Stimulated activated CD4-positive, alpha-beta T cell treated with anti-CD3 and anti-CD28 coated beads, Interleukin-2, amount 100 ng/mL, for 4 hours (primary cell): ENCODE data around the gene FGFR1OP2.
"Not testable (repeated sequence)": the region's sequence is repeated elsewhere in the genome, so short reads cannot be mapped to it uniquely, and the experiment has no call there.

ENCODE experiments used
- DNase-seq: peaks from one replicate; pipeline ENCODE4 v3.0.0-alpha.2; 2020; ENCODE audit warnings: low read depth

Gene FGFR1OP2

DNA sequence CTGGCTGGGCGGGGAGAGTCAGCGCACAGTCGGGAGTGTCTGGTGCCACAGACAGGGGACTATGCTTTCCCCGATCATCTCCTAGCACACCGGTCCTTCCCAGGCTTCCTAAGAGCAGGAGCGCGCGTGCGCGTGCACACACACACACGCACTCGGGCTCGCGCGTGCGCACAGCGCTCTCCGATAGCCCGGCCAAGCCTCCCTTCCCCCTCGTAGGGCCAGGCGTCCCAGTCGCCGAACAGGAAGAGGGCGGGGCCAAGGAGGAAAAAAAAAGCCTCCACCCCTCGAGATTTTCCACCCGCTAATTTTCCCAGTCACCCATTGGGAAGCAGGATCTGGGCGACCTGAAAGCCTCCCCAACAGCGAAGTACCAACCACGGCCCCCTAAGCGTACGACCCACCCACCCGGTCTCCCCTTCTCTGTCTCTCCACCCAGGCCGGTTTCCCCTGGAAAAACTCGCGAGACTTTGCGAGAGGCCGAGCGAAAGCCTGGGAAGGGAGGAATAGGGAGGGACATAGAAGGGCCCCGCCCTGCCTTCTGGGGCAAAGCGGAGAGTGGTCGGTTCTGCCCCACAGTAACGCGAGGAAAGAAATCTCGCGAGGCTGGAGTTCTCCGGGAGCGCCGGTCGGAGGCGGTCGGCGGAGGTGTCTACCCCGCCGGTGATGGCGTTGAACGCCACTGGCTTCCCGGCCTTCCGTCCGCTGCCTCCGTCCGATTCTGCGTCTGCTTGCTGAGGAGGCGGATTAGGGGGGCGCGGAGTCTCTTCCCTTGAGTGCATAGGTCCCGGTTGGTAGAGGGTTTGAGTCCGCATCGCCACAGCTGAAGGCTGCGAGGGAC is at the start of gene FGFR1OP2, which contains the start of gene INTS13:
FGFR1OP2 (plus strand) TSS at position 608 of the 838 bp plus-strand sequence. CDS start 15,689 bp downstream, outside the sequence.
INTS13 (minus strand) TSS at position 119 of the 838 bp plus-strand sequence. CDS start 1,178 bp downstream, outside the sequence.
- peak; percentile 96 for DNase-seq

DNA sequence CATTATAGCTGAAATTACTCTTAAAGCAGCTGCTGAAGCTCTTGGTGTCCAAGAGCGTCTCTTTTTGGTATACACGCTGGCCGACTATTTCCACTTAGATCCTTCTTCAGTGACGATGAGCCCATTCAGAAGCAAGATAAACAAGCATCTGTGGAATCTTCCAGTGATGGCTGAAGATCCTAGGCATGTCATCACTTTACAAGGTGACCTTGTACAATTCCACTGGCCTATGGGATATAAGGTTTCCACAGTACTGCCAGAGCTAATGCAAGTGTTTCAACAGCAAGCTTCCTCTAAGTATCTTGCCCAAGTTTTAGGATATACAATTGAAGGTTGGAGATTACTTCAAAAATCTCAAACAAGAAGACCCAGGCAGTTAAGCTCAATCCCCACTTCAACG is 47.5 kb upstream of the FGFR1OP2 start:
- no peak for DNase-seq

DNA sequence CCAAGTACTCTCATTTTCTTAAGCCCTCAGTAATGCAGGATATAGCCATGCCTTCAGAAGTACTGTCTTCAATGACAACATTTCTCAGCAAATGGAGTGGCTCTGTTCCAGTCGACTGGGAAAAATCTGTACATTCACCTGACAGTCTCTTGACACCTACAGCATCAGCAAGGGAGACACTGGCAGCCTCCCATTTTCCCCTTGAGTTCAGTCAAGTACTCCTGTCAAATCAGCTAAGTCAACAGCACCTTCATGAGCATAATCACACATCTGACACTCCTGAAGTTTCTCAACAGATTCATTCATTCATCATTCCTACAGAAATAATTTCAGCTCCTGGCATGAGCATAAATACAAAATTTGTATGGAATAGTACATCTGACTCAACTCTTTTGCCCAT is 46.6 kb upstream of the FGFR1OP2 start:
- no peak for DNase-seq

DNA sequence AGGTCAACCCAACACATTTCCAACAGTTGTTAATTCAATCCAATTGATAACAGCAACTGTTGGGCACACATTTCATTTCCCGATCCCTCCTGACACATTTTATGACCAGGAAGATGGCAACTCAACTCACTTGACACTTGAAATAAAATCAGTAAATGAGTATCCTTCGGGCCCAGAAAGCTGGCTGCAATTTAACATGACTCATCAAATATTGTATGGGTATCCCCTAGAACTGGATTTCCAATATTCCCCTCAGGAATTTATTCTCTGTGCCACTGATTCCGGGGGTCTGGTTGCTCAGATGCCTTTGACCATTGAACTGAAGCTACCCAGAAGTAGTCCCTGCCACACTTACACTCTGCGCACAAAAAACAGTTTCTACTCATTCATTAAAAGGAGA is 42.6 kb upstream of the FGFR1OP2 start:
- DNase-seq, result no peak

DNA sequence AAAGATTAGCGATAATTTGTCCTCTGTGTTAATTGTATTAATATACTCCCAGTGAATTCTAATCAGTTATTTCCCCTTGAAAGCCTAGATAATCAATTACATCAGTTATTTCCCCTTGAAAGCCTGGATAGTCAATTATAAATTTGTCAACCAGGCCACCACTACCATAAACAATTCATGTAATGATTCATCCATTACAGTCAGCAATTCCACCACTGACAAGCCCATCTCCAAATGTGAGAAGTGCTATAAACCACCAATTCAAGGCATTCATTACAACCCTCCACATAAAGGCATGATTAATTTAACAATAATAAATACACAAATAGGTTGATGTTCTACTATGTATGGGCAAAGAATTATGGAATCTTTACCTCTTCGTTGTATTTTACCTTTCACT is 41.4 kb upstream of the FGFR1OP2 start:
- no peak for DNase-seq

DNA sequence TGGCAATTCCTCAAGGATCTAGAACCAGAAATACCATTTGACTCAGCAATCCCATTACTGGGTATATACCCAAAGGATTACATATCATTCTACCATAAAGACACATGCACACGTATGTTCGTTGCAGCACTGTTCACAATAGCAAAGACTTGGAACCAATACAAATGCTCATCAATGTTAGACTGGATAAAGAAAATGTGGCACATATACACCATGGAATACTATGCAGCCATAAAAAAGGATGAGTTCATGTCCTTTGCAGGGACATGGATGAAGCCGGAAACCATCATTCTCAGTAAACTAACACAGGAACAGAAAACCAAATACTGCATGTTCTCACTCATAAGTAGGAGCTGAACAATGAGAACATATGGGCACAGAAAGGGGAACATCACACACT is 34.9 kb upstream of the FGFR1OP2 start:
- DNase-seq, result not testable (repeated sequence)

DNA sequence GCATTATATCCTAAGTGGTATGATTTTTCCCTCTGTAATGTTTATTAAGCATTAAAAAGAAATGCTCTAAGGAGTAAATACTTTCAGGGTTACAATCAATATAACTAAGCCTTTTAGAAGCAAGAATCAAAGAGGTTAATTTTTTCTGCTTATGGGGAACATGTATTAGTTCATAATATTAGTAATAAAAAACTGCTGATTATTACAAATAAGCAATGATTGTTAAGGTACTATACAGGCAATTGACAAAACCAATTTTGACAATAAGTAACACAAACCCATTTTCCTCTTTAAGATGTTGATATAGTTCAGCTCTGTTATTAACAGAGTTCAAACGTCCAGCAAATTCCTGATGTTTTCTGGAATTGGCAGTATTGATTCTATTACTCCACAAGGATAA is 32.2 kb upstream of the FGFR1OP2 start:
- no peak for DNase-seq

DNA sequence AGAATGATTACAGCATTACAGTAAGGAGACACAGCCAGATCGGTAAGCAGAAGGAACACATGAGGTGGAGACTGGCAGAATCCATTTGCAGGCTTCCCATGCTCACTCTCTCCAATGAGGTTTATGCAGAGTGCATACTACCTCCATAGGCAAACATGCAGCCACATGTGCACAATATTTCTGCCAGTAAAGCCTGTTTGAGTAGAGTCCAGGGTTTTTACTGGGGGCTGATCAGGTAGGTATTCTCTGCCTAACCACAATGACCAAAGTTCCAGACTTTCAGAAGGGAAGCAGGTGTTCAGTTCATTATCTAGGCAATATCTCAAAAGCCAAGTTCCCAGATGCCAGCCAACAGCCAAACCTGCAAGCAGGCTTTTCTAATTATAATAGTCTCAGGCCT is 31.6 kb upstream of the FGFR1OP2 start:
- no peak for DNase-seq

DNA sequence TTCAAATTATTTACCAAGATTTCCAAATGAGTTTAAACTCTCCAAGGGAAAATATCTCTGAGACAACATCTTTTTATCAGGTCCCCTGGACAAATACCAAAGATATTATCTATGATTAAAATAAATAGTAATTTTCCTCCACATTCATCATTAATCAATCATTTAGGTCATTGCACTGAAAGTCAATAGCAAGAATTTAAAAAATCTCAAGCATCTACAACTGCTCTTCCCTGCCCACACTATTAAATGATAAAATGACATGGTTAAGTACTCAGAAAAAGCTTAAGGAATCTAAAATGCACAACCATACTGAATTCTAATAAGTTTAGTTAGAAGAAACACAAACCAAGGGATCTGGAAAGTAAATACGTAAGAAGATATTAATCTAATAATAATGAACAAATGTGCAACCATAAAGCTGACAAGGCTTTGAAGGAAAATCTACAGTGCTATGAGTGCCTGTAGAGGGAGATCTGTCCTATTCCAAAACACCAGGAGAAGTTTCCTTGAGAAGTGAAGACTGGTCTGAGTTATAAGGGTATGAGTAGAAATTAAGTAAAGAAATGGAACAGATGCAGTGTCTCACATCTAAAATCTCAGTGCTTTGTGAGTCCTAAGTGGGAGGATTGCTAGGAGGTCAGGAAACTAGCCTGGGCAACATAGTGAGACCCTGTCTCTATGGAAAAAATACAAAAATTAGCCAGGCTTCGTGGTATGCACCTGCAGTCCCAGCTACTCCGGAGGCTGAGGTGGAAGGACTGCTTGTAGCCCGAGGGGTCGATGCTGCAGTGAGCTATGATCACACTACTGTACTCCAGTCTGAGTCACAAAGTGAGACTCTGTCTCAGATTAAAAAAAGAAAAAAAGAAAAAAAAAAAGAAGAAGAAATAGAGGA is 19.7 kb upstream of the FGFR1OP2 start:
- no peak for DNase-seq

DNA sequence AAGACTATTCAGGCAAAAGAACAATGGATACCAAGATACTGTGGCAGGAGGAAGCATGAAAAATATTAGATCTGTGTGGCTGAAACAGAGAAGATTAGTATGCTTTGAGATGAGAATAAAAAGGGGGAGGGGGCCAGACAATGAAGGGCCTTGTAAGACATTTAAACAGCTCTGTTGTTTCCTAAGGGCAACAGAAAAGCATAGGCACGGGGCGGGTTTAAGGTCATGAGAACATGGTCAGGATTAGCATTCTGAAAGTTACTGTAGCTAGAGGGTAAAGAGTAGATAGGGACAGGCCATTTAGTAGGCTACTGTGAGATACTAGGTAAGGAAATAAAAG is 19.1 kb upstream of the FGFR1OP2 start:
- DNase-seq, result no peak

DNA sequence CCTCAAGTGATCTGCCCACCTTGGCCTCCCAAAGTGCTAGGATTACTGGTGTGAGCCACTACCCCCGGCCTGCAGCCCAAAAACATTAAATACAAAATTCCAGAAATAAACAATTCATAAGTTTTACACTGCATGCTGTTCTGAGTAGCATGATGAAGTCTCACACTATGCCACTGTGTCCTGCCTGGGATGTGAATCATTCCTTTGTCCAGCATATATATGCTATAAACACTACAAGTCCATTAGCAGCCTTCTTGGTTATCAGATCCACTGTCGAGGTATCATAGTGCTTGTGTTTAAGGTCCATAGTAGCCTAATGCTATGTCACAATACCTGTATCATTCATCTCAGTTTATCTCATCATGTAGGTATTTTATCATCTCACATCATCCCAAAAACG is 16.4 kb upstream of the FGFR1OP2 start:
- no peak for DNase-seq

DNA sequence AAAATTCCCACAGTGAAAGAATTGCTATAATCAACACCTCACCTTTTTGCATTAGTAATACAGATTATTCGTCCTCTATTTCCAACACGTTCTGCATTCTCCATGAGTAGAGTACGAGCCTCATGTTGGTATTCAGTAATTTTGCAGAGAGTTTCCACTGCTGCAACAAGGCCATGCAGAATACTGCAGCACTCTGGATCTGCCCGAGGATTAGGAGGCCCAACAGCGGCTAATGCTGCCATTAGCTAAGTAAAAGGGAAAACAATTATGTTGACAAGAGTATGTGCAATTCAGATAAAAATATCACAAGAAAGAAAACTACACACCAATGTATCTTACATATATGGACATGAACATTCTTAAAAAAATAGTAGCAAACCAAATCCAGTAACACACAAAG is 9.6 kb upstream of the FGFR1OP2 start:
- no peak for DNase-seq

DNA sequence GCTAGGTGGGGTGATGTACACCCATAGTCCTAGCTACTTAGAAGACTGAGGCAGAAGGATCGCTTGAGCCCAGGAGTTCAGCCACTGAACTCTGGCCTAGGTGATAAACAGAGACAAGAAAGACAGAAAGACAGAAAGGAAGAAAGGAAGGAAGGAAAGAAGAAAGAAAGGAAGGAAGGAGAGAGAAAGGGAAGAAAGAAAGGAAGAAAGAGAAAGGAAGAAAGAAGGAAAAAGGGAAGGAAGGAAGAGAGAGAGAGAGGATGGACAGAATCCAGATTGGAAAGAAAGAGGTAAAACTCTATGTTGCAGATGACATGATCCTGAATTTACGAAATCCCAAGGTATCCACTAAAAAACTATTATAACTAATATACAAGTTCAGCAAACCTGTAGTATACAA is 8.7 kb upstream of the FGFR1OP2 start:
- no peak for DNase-seq

DNA sequence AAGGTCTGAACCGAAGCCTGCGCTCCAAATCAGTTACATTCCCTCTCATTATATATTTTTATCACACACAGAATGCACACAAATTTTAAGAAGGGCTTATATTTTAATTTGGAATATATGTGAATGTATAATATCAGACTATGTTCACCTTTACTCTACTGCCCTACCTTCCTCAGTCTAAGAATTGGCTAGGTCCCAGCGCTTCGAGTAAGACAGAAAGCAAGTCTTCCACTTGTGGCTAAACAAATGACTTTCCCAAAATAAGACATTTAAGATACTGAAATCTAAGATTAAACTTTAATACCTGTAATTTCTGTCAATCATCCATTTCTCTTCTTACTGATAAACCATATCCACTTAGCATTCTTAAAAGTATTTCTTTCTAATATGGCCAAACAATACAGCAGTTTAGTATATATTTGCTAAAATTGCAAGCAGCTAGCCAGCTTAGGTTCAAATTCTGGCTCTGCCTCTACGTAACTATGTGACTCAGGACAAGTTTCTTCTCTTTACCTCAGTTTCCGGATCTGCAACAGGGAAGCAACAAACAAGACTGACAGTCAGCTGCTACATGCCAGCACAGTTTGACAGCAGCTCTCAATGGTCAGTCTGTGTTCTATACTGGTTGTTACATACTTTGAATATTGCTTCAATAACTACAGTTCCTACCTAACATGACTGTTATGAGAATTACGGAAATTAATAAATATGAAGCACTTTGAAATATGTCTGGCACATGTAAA is 2.5 kb upstream of the FGFR1OP2 start:
- DNase-seq, result no peak

DNA sequence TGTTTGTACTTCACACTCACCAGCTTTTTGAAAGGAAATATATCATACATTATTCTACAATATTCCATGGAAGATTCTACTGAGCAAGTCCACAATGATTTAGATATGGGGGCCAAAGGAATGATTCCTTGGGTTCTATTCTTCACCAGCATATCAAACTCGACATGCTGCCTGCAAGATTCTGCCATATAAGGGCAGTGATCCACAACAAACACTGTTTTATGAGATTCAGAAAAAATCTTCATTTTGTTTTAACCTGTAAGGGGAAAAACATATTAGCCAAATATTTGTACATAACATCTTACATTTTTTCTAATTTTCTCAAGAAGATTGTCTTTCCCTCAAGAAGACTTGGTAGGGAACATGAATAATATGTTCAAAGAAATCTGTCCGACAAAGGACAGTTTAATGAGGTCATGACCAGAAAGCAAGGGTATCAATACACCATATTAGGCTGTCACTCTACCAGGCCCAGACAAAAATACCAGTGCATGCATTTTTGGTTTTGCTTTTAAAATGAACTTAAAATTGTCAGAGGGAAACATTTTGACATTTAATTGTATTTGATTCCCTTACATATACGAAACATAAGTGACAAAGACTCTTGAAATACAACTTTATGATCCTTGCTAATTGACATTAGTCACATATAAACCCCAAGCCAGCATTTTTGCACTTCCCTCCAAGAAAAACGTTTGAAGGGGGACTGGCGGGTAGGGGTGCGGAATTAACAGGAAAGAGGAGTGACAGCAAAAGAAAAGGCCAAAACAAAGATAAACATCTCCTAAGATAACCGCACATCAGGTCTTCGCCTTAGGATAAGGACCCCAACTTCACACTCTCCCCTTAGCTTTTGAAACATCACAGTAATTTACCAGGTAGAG is 1.5 kb upstream of the FGFR1OP2 start:
- DNase-seq, result no peak

DNA sequence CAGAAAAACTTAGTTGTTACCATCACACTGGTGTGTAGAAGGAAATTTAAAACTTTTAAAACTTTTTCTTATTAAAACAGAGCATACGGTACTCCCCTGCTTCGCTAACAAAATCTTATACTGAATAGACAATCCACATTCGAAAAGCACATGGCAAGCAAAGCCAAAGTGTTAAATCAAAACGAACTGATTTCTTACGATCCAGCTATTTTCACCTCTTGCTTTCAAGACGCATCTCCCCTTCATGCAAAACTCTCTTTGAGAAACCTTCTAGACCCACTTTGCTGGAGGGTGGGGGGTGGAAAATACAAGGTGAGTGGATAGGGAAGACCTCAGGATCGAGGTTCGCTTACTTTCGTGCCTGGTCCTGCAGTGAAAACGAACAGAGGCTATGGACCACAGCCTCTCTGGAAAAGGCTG is 817 bp upstream of the FGFR1OP2 start:
- no peak for DNase-seq

DNA sequence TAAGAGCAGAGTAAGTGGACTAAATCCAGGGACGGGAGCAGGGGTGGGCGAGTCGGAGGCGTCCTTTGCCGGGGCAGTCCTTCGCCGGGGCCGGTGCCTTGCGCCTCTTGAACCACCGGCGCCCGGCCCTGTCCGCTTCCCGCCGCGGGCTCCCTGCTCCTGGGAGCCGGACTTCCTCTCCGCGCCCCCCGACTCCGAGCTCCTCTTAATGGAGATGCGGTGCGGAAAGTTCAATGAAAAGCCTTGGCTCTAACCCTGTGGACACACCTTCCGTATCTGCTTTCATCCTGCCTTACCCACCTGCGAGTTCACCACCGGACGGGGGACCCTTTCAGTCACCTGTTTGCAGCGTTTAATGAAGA is 412 bp downstream of the FGFR1OP2 start:
- DNase-seq, result peak; percentile 9

DNA sequence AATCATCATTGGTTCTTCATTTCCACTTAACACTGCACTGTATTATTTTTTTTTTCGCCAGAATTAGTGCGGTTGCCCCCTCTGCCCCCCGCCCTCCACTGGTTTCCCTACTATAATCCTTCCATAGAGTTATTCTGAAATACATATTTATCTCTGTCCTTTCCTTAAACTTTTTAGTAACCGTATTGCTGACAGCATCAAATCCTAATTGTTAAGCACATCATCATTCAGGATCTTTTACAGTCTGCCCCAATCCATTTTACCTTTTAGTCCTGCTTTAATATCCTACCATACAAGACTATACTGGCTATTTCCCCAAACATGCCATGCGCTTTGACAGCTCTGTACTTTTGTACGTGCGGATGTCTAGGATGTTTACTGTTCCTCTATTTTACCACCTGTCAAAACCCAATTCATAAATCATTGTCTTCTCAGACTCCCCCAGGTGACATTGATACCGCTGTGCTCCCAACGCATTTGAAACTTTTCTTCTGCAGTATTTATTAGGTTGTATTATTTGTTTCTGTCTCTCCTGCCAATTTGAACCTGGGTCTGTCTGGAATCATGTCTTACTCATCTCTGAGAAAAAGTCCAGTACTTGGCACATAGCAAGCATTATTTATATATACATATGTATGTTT is 1.0 kb downstream of the FGFR1OP2 start:
- no peak for DNase-seq

DNA sequence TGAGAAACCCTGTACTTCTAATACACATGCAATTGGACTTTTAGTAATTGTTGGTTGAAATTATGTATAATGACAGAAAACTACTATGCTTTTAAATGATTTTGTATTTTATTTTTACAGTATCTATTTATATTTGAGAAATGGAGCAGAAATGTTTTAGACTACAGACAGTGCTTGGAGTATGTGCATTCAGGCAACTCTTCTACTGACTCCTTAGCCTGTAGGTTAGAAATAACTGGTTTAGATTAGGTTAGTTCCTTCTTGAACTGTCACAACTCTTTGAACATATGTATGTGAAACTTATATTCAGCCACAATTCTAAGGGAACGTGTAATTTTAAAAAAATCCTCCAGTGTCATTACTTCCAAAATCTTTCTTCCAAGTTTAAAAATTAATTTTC is 1.7 kb downstream of the FGFR1OP2 start:
- DNase-seq, result no peak

DNA sequence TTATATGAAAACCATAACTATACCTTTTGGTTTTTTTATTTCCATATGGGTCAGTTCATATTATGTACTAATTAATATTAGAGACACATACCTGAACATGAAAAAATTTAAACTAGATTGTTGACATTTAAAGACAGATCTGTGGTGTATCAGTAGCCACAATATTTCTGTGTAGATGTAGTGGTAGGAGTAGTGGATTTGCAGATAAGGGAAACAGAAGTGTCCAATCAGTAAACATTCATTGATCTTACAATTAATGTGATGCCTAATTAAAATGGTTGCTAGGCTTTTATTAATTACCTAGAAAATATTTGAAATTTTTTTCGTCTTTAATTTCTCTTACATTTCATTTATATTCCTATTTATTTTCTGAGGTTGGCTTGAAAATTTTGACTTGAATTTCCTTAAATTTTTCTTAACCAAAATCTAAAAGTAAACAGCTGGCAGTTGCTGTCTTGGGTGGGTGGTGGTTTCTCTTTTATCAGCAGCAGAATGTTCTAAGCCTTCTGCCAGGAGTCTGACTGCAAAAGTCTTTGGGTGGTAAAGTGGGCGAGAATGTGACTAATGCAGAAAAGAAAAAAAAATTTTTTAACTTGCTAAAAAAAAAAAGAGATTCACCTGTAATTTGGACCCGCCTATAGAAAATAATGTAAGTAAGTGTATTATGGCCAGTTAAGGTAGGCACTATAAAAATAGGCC is 2.4 kb downstream of the FGFR1OP2 start:
- DNase-seq, result peak; percentile 37
